B cell (primary cell): ENCODE data around the gene SPTBN1. TPM values are rescaled to one million over a fixed set of nuclear protein-coding genes. Genes with fewer than 3 reads are reported as not detected.

Source experiments
- ATAC-seq: fragments of 200-7000 bp; cut with Tn5 transposase; one replicate; pipeline ENCODE4 v1.10.0; 2021; ENCODE audit warnings: low read depth, mild to moderate bottlenecking, moderate number of reproducible peaks, moderate library complexity
- CTCF ChIA-PET: fragments of 350-600 bp; sonication (Branson Sonifier 250); formaldehyde crosslinking; loops from one replicate; lab custom pipeline; 2021; ENCODE audit warnings: antibody characterized with exemption, inconsistent platforms; lab: Charles Lee
- POLR2A ChIA-PET: fragments of 350-600 bp; sonication (Branson Sonifier 250); formaldehyde crosslinking; loops from one replicate; lab custom pipeline; 2021; ENCODE audit warnings: antibody characterized with exemption; lab: Charles Lee
- DNase-seq: peaks from one replicate; pipeline ENCODE4 v3.0.0; 2013
- H2AFZ ChIP-seq: 2 replicates; pipeline ENCODE4 v1.6.1; 2012; ENCODE audit warnings: mild to moderate bottlenecking, low read depth, low read length; ENCODE audit not compliant: insufficient read depth, poor library complexity, severe bottlenecking
- H3K27ac ChIP-seq, 2 donors: 1 replicate in 1 of 2; 2 replicates in 1 of 2; pipeline ENCODE4 v1.5.1; 2012 to 2013; ENCODE audit warnings: low read length in 2 of 2, mild to moderate bottlenecking in 2 of 2, moderate library complexity in 1 of 2
- H3K27me3 ChIP-seq, 4 experiments: fragments of 200-600 bp in 1 of 4; sonication (generic) in 1 of 4; replicated peaks in 1 of 4; 1 replicate in 2 of 4; 2 replicates in 2 of 4; pipeline versions ENCODE4 v1.6.1 to v1.7.0; 2013 to 2016; ENCODE audit warnings: low read length in 3 of 4, mild to moderate bottlenecking in 2 of 4, mixed read lengths in 1 of 4, moderate library complexity in 1 of 4; ENCODE audit not compliant: insufficient read depth in 4 of 4, control insufficient read depth in 3 of 4; ENCODE audit errors: control extremely low read depth in 1 of 4
- H3K36me3 ChIP-seq, 2 experiments: replicated peaks in 1 of 2; 1 replicate in 1 of 2; 2 replicates in 1 of 2; pipeline versions ENCODE4 v1.6.1 to v1.7.1; 2013; ENCODE audit warnings: low read length in 1 of 2; ENCODE audit not compliant: insufficient read depth in 2 of 2, control insufficient read depth in 1 of 2; ENCODE audit errors: control extremely low read depth in 1 of 2, extremely low read depth in 1 of 2
- H3K4me1 ChIP-seq, 2 donors: fragments of 200-600 bp in 1 of 2; sonication (generic) in 1 of 2; 1 replicate in 1 of 2; 2 replicates in 1 of 2; pipeline versions ENCODE4 v1.5.1 to v1.6.1; 2013 to 2017; ENCODE audit warnings: low read length in 2 of 2; ENCODE audit not compliant: control insufficient read depth in 2 of 2, insufficient read depth in 2 of 2
- H3K4me2 ChIP-seq: replicated peaks from 2 replicates; pipeline ENCODE3; 2012; ENCODE audit warnings: mild to moderate bottlenecking, low read depth, low read length; ENCODE audit not compliant: poor library complexity, severe bottlenecking
- H3K4me3 ChIP-seq, 5 experiments: fragments of 200-600 bp in 1 of 5; sonication (generic) in 1 of 5; 1 replicate in 3 of 5; 2 replicates in 2 of 5; pipeline versions ENCODE4 v1.5.1 to v1.7.0; 2011 to 2016; ENCODE audit warnings: low read length in 4 of 5, mild to moderate bottlenecking in 4 of 5, low read depth in 2 of 5, control low read depth in 1 of 5, moderate library complexity in 1 of 5; ENCODE audit not compliant: insufficient read depth in 1 of 5; ENCODE audit errors: control extremely low read depth in 1 of 5, extremely low read depth in 1 of 5
- H3K79me2 ChIP-seq: fragments of 200-600 bp; sonication (generic); one replicate; pipeline ENCODE4 v1.6.0; 2016; ENCODE audit warnings: low read length; ENCODE audit not compliant: control insufficient read depth, insufficient read depth
- H3K9ac ChIP-seq: fragments of 200-600 bp; sonication (generic); 2 replicates; pipeline ENCODE4 v1.6.1; 2017; ENCODE audit warnings: mild to moderate bottlenecking, low read length, moderate library complexity
- H3K9me3 ChIP-seq, 3 donors: one replicate each; pipeline versions ENCODE4 v1.6.1 to v1.7.1; 2013; ENCODE audit warnings: low read length in 2 of 3; ENCODE audit not compliant: control insufficient read depth in 2 of 3, insufficient read depth in 1 of 3; ENCODE audit errors: control extremely low read depth in 1 of 3
- H4K20me1 ChIP-seq: 2 replicates; pipeline ENCODE4 v1.6.0; 2012; ENCODE audit warnings: mild to moderate bottlenecking, low read length; ENCODE audit not compliant: insufficient read depth, control insufficient read depth, poor library complexity, severe bottlenecking
- H3K27ac Mint-ChIP-seq: one replicate; pipeline ENCODE4 v1.8.0; 2021; ENCODE audit warnings: mixed read lengths
- H3K27me3 Mint-ChIP-seq: one replicate; pipeline ENCODE4 v1.8.0; 2021; ENCODE audit warnings: mixed read lengths
- H3K4me1 Mint-ChIP-seq: one replicate; pipeline ENCODE4 v1.8.0; 2021; ENCODE audit warnings: mixed read lengths
- H3K4me3 Mint-ChIP-seq: one replicate; pipeline ENCODE4 v1.8.0; 2021; ENCODE audit warnings: mixed read lengths
- H3K9me3 Mint-ChIP-seq: one replicate; pipeline ENCODE4 v1.8.0; 2022; ENCODE audit warnings: mixed read lengths; ENCODE audit not compliant: insufficient read depth
- EZH2 ChIP-seq: IDR thresholded peaks from 2 replicates; pipeline ENCODE4 v1.6.1; 2012; ENCODE audit warnings: borderline replicate concordance, low read depth, mild to moderate bottlenecking, moderate library complexity, low read length; ENCODE audit not compliant: insufficient read depth, poor library complexity, severe bottlenecking
- WGBS: methylation state at CpG from one replicate; pipeline ENCODE4 v1.1.5; 2013; ENCODE audit warnings: missing lambda C conversion rate; ENCODE audit not compliant: insufficient coverage; 5-methylcytosine and 5-hydroxymethylcytosine counted together
- intact Hi-C: fragments of 100-400 bp; cut with micrococcal nuclease; formaldehyde crosslinking; loops from one replicate; pipeline ENCODE4 v1.10.0; 2022
- polyA plus RNA-seq: library from polyadenylated mRNA; depleted of rRNA; stranded (reverse); fragments of >200 nt; gene quantifications from 2 replicates; pipeline ENCODE4 v1.2.3, GENCODE V29; 2012
- total RNA-seq, 2 donors: library from RNA; stranded (reverse); fragments of 120-200 nt in 1 of 2; gene quantifications; 1 replicate in 1 of 2; 2 replicates in 1 of 2; pipeline versions ENCODE4 v1.2.3 to v1.2.4, GENCODE V29; 2013 to 2022
- TF ChIP-seq, protein P1 (sequence below): fragments of 200-600 bp; IDR thresholded peaks from one replicate; pipeline ENCODE4 v1.8.0; 2022; ENCODE audit warnings: antibody characterized with exemption, mild to moderate bottlenecking

Gene SPTBN1
- total and polyA plus RNA-seq, 2 donors (not counting 1 experiment from before 2014, with no cell fraction given) = 43.7 to 144 TPM

DNA sequence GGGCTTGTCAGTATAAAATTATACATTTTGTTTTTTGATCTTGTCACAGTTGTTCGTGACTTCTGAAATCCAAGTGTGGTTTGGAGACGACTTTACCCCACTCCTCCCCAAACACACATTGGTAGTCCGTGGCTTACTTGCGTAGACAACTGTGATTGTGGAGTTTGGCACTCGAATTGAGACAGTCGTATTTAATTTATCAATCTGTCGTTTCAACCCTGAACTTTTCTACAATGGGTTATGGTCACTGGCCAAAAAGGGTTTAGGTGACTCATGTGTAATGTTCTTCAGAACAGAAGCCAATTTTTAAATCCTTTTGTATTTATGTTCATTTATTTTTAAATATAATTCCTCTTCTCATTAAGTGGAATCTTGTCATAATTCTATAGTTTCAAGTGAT, 129.9 kb downstream of the SPTBN1 start:
- no peak overlapping the region for H2AFZ ChIP-seq
- Mint-ChIP-seq H3K4me1 (peaks cover 96% of the 10 kb centered on the region), H3K27ac (no peak overlapping the region), H3K27me3 (no peaks in the 10 kb centered on the region), H3K4me3 (peak overlapping the region; percentile 50), H3K9me3 (no peaks in the 10 kb centered on the region)
- peaks cover 99% of the 10 kb centered on the region for H3K79me2 ChIP-seq
- H3K4me2 ChIP-seq = peak overlapping the region; percentile 47
- ChIA-PET POLR2A (no interaction called here), CTCF (interaction anchor here (1.4 to 1.6 kb wide), 2 partner anchors 11 to 27 kb away, joined by 3 to 10 read pairs; no protein-coding TSS in a partner anchor)
- 100% methylated on average over 1 of the region's 7 CpGs for WGBS
- H4K20me1 ChIP-seq = no peaks in the 10 kb centered on the region
- no peaks in the 10 kb centered on the region for H3K9me3 ChIP-seq
- H3K4me1 ChIP-seq = peaks cover 84 to 96% of the 10 kb centered on the region in 2 donors
- peaks cover 0 to 3% of the 10 kb centered on the region in 2 experiments for H3K36me3 ChIP-seq
- no peak overlapping the region for H3K4me3 ChIP-seq
- H3K9ac ChIP-seq = no peak overlapping the region
- DNase-seq (no peak), ATAC-seq (no peak)
- TF ChIP-seq EZH2 = no peak
- TF ChIP-seq, protein P1, sequence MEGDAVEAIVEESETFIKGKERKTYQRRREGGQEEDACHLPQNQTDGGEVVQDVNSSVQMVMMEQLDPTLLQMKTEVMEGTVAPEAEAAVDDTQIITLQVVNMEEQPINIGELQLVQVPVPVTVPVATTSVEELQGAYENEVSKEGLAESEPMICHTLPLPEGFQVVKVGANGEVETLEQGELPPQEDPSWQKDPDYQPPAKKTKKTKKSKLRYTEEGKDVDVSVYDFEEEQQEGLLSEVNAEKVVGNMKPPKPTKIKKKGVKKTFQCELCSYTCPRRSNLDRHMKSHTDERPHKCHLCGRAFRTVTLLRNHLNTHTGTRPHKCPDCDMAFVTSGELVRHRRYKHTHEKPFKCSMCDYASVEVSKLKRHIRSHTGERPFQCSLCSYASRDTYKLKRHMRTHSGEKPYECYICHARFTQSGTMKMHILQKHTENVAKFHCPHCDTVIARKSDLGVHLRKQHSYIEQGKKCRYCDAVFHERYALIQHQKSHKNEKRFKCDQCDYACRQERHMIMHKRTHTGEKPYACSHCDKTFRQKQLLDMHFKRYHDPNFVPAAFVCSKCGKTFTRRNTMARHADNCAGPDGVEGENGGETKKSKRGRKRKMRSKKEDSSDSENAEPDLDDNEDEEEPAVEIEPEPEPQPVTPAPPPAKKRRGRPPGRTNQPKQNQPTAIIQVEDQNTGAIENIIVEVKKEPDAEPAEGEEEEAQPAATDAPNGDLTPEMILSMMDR = no peak
- H3K27me3 ChIP-seq = no peaks in the 10 kb centered on the region
- no peak overlapping the region for H3K27ac ChIP-seq
- intact Hi-C loops = no loop called here

DNA sequence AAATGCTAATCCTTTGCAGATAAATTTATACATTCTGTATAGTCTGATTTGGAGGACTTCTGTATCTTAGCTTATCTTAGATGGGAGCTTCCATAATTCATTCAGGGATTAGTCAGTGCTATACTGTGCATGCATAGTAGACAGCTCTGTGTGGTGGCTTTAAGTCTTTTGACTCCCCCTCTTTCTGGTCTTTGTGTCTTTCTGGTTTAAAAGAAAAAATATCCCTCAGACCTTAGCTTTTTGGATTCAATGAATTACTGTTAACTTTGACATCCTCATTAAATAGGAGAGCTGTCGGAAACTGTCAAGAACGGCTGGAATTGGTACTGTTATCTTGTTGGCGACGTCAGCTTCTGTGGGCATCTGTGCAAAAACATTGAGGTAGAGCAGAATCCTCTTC, 130.4 kb downstream of the SPTBN1 start:
- DNase-seq (no peak), ATAC-seq (no peak)
- intact Hi-C loops = no loop called here
- no peak overlapping the region for H3K4me2 ChIP-seq
- POLR2A ChIA-PET = no interaction called here
- H3K4me3 Mint-ChIP-seq = no peak overlapping the region
- H3K9ac ChIP-seq = no peak overlapping the region
- no peak for TF ChIP-seq EZH2
- TF ChIP-seq, protein P1 = no peak
- H3K4me1 Mint-ChIP-seq = peaks cover 96% of the 10 kb centered on the region
- CTCF ChIA-PET = interaction anchor here (1.4 to 1.6 kb wide), 2 partner anchors 11 to 27 kb away, joined by 3 to 10 read pairs; no protein-coding TSS in a partner anchor
- H2AFZ ChIP-seq = no peak overlapping the region
- no peak overlapping the region for H3K27ac ChIP-seq
- peaks cover 84 to 96% of the 10 kb centered on the region in 2 donors for H3K4me1 ChIP-seq
- no CpG with 5 or more reads among the region's 4 CpGs for WGBS
- H3K9me3 ChIP-seq = no peaks in the 10 kb centered on the region
- H3K27me3 Mint-ChIP-seq = no peaks in the 10 kb centered on the region
- peaks cover 0 to 3% of the 10 kb centered on the region in 2 experiments for H3K36me3 ChIP-seq
- H3K79me2 ChIP-seq = peaks cover 99% of the 10 kb centered on the region
- no peaks in the 10 kb centered on the region for H3K27me3 ChIP-seq
- H3K9me3 Mint-ChIP-seq = no peaks in the 10 kb centered on the region
- H4K20me1 ChIP-seq = no peaks in the 10 kb centered on the region
- H3K4me3 ChIP-seq = no peak overlapping the region
- H3K27ac Mint-ChIP-seq = no peak overlapping the region
